ENCODE results near the gene KCNA3. TPM values are rescaled to one million over a fixed set of nuclear protein-coding genes. Genes with fewer than 3 reads are reported as not detected.

KCNA3 gene
- total and polyA plus RNA-seq, 2 of the 8 experiments (the other 6 are each of a cell fraction or from before 2014, with no cell fraction given), result 0.95 to 1.1 TPM

- H3K4me2 ChIP-seq (ENCODE audit: insufficient read depth in 1 of 2, low read depth in 2 of 2, low read length in 2 of 2), result no peak overlapping the region
- no peak overlapping the region for H4K91ac ChIP-seq (replicated peaks; ENCODE audit: insufficient read length, low read length)
- H2AK5ac ChIP-seq (ENCODE audit: low read depth, low read length), result no peak overlapping the region
- H3K23ac ChIP-seq (ENCODE audit: insufficient read length), result no peak overlapping the region
- H3K9ac ChIP-seq (replicated peaks in 1 of 4; ENCODE audit: extremely low read depth in 1 of 4, low read depth in 3 of 4, low read length in 3 of 4), result no peak overlapping the region
- H2BK15ac ChIP-seq (ENCODE audit: low read length), result no peak overlapping the region
- no peak overlapping the region for H2BK20ac ChIP-seq (ENCODE audit: low read length)
- H3K36me3 ChIP-seq (ENCODE audit: control insufficient read depth in 2 of 4, insufficient read depth in 4 of 4, low read length in 3 of 4), result no peaks in the 10 kb centered on the region
- no peak overlapping the region for H2BK5ac ChIP-seq (ENCODE audit: low read depth, low read length)
- DNase-seq (ENCODE audit: low read depth in 1 of 2, low spot score in 2 of 2), result no peak
- no peak overlapping the region for H3K27ac ChIP-seq (ENCODE audit: low read depth, low read length)
- ChIA-PET POLR2A (ENCODE audit: partially characterized antibody) (no interaction called here), CTCF (ENCODE audit: partially characterized antibody) (interaction anchor here (0.8 to 6.3 kb wide), 10 partner anchors 10 to 144 kb away, joined by 3 to 86 read pairs (median 3); no protein-coding TSS in a partner anchor)
- no peaks in the 10 kb centered on the region for H3K79me1 ChIP-seq (ENCODE audit: low read depth, low read length)
- no peaks in the 10 kb centered on the region for H3K79me2 ChIP-seq (ENCODE audit: control insufficient read depth in 1 of 2, insufficient read depth in 2 of 2, low read length in 2 of 2)
- 0 out of 7 replicates have a peak, but pooled peaks cover 0 to 2% (median 0%) of the 10 kb centered on the region in 4 experiments for H3K27me3 ChIP-seq (replicated peaks in 1 of 4; ENCODE audit: control insufficient read depth in 3 of 4, extremely low read depth in 1 of 4, insufficient read depth in 3 of 4, low read length in 3 of 4)
- no peak for FAIRE-seq
- H3K4me1 ChIP-seq (replicated peaks in 1 of 4; ENCODE audit: control insufficient read depth in 3 of 4, insufficient read depth in 4 of 4, low read length in 3 of 4), result no peaks in the 10 kb centered on the region
- no peak overlapping the region for H3K4ac ChIP-seq (replicated peaks; ENCODE audit: insufficient read length, low read depth, low read length)
- no peak overlapping the region for H3K14ac ChIP-seq (ENCODE audit: insufficient read length)
- no peak overlapping the region for H2BK12ac ChIP-seq (ENCODE audit: low read depth, low read length)
- no peak overlapping the region for H4K5ac ChIP-seq (ENCODE audit: insufficient read length, low read depth, low read length)
- H4K20me1 ChIP-seq (replicated peaks in 1 of 2; ENCODE audit: control insufficient read depth in 1 of 2, insufficient read depth in 2 of 2, low read length in 2 of 2), result no peaks in the 10 kb centered on the region
- WGBS, 2 experiments (ENCODE audit: extremely low coverage in 1 of 2, insufficient coverage in 1 of 2, insufficient read length in 1 of 2, insufficient replicate concordance in 2 of 2, low coverage in 1 of 2, low lambda C conversion rate in 2 of 2, missing lambda C conversion rate in 1 of 2), result 91% methylated on average over 2 of the region's 2 CpGs; no CpG with 5 or more reads in 1 of the 2 experiments
- no peak overlapping the region for H2BK120ac ChIP-seq (replicated peaks; ENCODE audit: low read depth, low read length)
- no peak overlapping the region for H3K56ac ChIP-seq (replicated peaks; ENCODE audit: insufficient read length, low read depth, low read length)
- H2AFZ ChIP-seq (ENCODE audit: low read length), result no peak overlapping the region
- H3K9me3 ChIP-seq (ENCODE audit: insufficient read depth in 2 of 2, low read depth in 1 of 2, low read length in 1 of 2), result no peaks in the 10 kb centered on the region
- H3K23me2 ChIP-seq (ENCODE audit: low read depth, low read length), result no peaks in the 10 kb centered on the region; the same call in 1 of the 2 replicates
- H4K8ac ChIP-seq (ENCODE audit: extremely low read depth, insufficient read depth, low read length), result no peak overlapping the region
- no peak overlapping the region for H3K18ac ChIP-seq (ENCODE audit: extremely low read depth, low read length)
- H3K4me3 ChIP-seq (ENCODE audit: extremely low read depth in 1 of 4, insufficient read depth in 2 of 4, low read depth in 3 of 4, low read length in 4 of 4), result no peak overlapping the region
- TF ChIP-seq BACH1 (IDR thresholded peaks at IDR 0.05; ENCODE audit: low read length) (no peak), USF2 (IDR thresholded peaks at IDR 0.05; ENCODE audit: low read length) (no peak), RXRA (IDR thresholded peaks at IDR 0.05; ENCODE audit: insufficient read depth, low read depth, low read length) (no peak), FOSL1 (IDR thresholded peaks at IDR 0.05; ENCODE audit: insufficient read depth, low read depth, low read length) (no peak), TAF1 (IDR thresholded peaks at IDR 0.05; ENCODE audit: low read depth, low read length) (no peak), TBP (IDR thresholded peaks at IDR 0.05; ENCODE audit: low read depth, low read length) (no peak), KDM5A (IDR thresholded peaks at IDR 0.05; ENCODE audit: low read length) (no peak), EGR1 (IDR thresholded peaks at IDR 0.05; ENCODE audit: borderline replicate concordance, low read depth, low read length) (no peak), RAD21 (IDR thresholded peaks at IDR 0.05 in 1 of 2, conservative IDR thresholded peaks at IDR 0.05 in 1 of 2; ENCODE audit: low read depth in 2 of 2, low read length in 2 of 2) (peak; percentile 31 to 45), SP4 (IDR thresholded peaks at IDR 0.05; ENCODE audit: low read length) (no peak), SIRT6 (IDR thresholded peaks at IDR 0.05; ENCODE audit: low read length) (no peak)
These were observed 36.7 kb downstream of the KCNA3 start for GRCh38 chr1:110638058-110638457.
